ENCODE measurements around the gene ADSS1.

ADSS1 gene

GRCh38 chr14:104729835-104730181 lies 5.8 kb downstream of the ADSS1 start:
- TF ChIP-seq POLR2AphosphoS5 (IDR thresholded peaks at IDR 0.05; ENCODE audit: low read depth, low read length): no peak
- no peak for TF ChIP-seq TAF1 (IDR thresholded peaks at IDR 0.05; ENCODE audit: borderline replicate concordance, insufficient read depth, low read length)
- TF ChIP-seq SIN3A (IDR thresholded peaks at IDR 0.05; ENCODE audit: borderline replicate concordance, insufficient read depth, low read length): no peak
- no peak for TF ChIP-seq REST (IDR thresholded peaks at IDR 0.05; ENCODE audit: insufficient read depth in 1 of 2, low read depth in 2 of 2, low read length in 2 of 2)
- TF ChIP-seq FOXP2 (optimal IDR thresholded peaks at IDR 0.05; ENCODE audit: borderline replicate concordance, extremely low read depth, extremely low read length, insufficient read depth): no peak

- TF ChIP-seq FOXP2 (optimal IDR thresholded peaks at IDR 0.05; ENCODE audit: borderline replicate concordance, extremely low read depth, extremely low read length, insufficient read depth): no peak
- TF ChIP-seq TAF1 (IDR thresholded peaks at IDR 0.05; ENCODE audit: borderline replicate concordance, insufficient read depth, low read length): no peak
- TF ChIP-seq POLR2AphosphoS5 (IDR thresholded peaks at IDR 0.05; ENCODE audit: low read depth, low read length): no peak
- no peak for TF ChIP-seq REST (IDR thresholded peaks at IDR 0.05; ENCODE audit: insufficient read depth in 1 of 2, low read depth in 2 of 2, low read length in 2 of 2)
- TF ChIP-seq SIN3A (IDR thresholded peaks at IDR 0.05; ENCODE audit: borderline replicate concordance, insufficient read depth, low read length): no peak
These were observed 6.5 kb downstream of the ADSS1 start for GRCh38 chr14:104730487-104730886.

- no peak for TF ChIP-seq SIN3A (IDR thresholded peaks at IDR 0.05; ENCODE audit: borderline replicate concordance, insufficient read depth, low read length)
- no peak for TF ChIP-seq FOXP2 (optimal IDR thresholded peaks at IDR 0.05; ENCODE audit: borderline replicate concordance, extremely low read depth, extremely low read length, insufficient read depth)
- no peak for TF ChIP-seq REST (IDR thresholded peaks at IDR 0.05; ENCODE audit: insufficient read depth in 1 of 2, low read depth in 2 of 2, low read length in 2 of 2)
- no peak for TF ChIP-seq POLR2AphosphoS5 (IDR thresholded peaks at IDR 0.05; ENCODE audit: low read depth, low read length)
- no peak for TF ChIP-seq TAF1 (IDR thresholded peaks at IDR 0.05; ENCODE audit: borderline replicate concordance, insufficient read depth, low read length)
These were observed 7.6 kb downstream of the ADSS1 start for GRCh38 chr14:104731320-104732294.

GRCh38 chr14:104732355-104732804 lies 8.4 kb downstream of the ADSS1 start:
- TF ChIP-seq SIN3A (IDR thresholded peaks at IDR 0.05; ENCODE audit: borderline replicate concordance, insufficient read depth, low read length): no peak
- no peak for TF ChIP-seq TAF1 (IDR thresholded peaks at IDR 0.05; ENCODE audit: borderline replicate concordance, insufficient read depth, low read length)
- no peak for TF ChIP-seq FOXP2 (optimal IDR thresholded peaks at IDR 0.05; ENCODE audit: borderline replicate concordance, extremely low read depth, extremely low read length, insufficient read depth)
- TF ChIP-seq POLR2AphosphoS5 (IDR thresholded peaks at IDR 0.05; ENCODE audit: low read depth, low read length): no peak
- no peak for TF ChIP-seq REST (IDR thresholded peaks at IDR 0.05; ENCODE audit: insufficient read depth in 1 of 2, low read depth in 2 of 2, low read length in 2 of 2)
